ENCODE measurements around the gene CADM3.

DNA sequence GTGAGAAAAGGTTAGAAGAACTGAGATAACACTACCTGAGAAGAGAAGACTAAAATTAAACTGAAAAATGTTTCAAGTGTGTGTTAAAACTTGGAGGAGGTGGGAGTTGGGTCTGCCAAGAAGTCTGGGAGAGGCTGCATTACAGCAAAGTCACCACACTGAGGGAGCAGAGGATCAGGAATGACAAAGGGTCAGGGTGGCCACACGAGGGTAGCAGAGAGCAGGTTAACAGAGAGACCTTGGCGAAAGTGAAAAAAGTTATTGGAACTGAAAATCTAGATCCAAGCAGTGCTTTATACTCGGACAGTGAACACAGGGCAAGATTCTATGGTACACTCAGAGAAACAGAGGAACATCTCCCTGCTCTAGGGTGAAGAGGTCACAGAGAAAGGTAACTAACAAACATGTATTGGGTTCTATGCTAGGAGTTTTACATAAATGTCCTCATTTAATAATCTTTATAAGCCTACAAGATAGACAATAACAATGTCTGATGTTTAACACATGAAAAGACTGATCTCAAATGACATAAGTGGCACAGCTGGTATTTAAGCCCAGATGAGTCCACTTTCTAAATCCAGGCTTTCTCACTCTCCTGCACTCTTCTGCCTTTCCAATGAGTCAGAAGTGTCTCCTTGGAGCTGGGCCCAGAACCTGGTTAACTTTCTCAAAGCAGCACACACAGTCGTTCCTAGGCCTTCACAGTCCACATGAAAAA, 10.3 kb upstream of the CADM3 start:
- TF ChIP-seq, protein P1, sequence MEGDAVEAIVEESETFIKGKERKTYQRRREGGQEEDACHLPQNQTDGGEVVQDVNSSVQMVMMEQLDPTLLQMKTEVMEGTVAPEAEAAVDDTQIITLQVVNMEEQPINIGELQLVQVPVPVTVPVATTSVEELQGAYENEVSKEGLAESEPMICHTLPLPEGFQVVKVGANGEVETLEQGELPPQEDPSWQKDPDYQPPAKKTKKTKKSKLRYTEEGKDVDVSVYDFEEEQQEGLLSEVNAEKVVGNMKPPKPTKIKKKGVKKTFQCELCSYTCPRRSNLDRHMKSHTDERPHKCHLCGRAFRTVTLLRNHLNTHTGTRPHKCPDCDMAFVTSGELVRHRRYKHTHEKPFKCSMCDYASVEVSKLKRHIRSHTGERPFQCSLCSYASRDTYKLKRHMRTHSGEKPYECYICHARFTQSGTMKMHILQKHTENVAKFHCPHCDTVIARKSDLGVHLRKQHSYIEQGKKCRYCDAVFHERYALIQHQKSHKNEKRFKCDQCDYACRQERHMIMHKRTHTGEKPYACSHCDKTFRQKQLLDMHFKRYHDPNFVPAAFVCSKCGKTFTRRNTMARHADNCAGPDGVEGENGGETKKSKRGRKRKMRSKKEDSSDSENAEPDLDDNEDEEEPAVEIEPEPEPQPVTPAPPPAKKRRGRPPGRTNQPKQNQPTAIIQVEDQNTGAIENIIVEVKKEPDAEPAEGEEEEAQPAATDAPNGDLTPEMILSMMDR (conservative IDR thresholded peaks at IDR 0.05): peak; percentile 96
- TF ChIP-seq ZFX (IDR thresholded peaks at IDR 0.05): no peak

Data from C4-2B (cell line).